SK-N-SH (cell line): ENCODE measurements around the gene F2RL3. TPM values are rescaled to one million over a fixed set of nuclear protein-coding genes. Genes with fewer than 3 reads are reported as not detected.

Experiments
- CTCF ChIA-PET: fragments of 300-600, 350-600 bp; formaldehyde crosslinking; extraction: SDS; loops from one replicate; lab custom pipeline; 2021; lab: Yijun Ruan, JAX
- POLR2A ChIA-PET: fragments of 350-600 bp; sonication (Branson Sonifier 250); formaldehyde crosslinking; extraction: SDS; loops from one replicate; lab custom pipeline; 2020; ENCODE audit warnings: antibody characterized with exemption, inconsistent platforms; lab: Yijun Ruan, JAX
- DNase-seq: peaks from one replicate; pipeline ENCODE4 v3.0.0; 2012
- H2AFZ ChIP-seq: fragments of 200-600 bp; sonication (generic); 2 replicates; pipeline ENCODE4 v1.8.1; 2016; ENCODE audit warnings: antibody characterized with exemption, mild to moderate bottlenecking, low read depth
- H3F3A ChIP-seq: fragments of 200-600 bp; sonication (generic); replicated peaks from 2 replicates; pipeline ENCODE3; 2016; ENCODE audit warnings: antibody characterized with exemption, mild to moderate bottlenecking; ENCODE audit not compliant: insufficient read depth
- H3K27ac ChIP-seq, 2 experiments: fragments of 200-500 bp in 1 of 2; fragments of 200-600 bp in 1 of 2; sonication (Bioruptor generic) in 1 of 2; sonication (generic), shearing (Covaris generic) in 1 of 2; 2 replicates each; pipeline versions ENCODE4 v1.5.1 to v1.6.1; 2014 to 2016; ENCODE audit warnings: low read depth in 2 of 2, inconsistent platforms in 1 of 2, low read length in 1 of 2, mild to moderate bottlenecking in 1 of 2, mixed read lengths in 1 of 2
- H3K27me3 ChIP-seq: fragments of 200-600 bp; sonication (generic), shearing (Covaris generic); 2 replicates; pipeline ENCODE4 v1.6.1; 2016; ENCODE audit warnings: mixed run types; ENCODE audit not compliant: insufficient read depth
- H3K36me3 ChIP-seq, 2 experiments: fragments of 200-500 bp in 1 of 2; fragments of 200-600 bp in 1 of 2; sonication (Bioruptor generic) in 1 of 2; sonication (generic) in 1 of 2; replicated peaks in 1 of 2; 2 replicates each; pipeline versions ENCODE3 to v1.5.1; 2014 to 2016; ENCODE audit warnings: low read length in 1 of 2, mild to moderate bottlenecking in 1 of 2; ENCODE audit not compliant: insufficient read depth in 2 of 2, control insufficient read depth in 1 of 2
- H3K4me1 ChIP-seq, 2 experiments: fragments of 200-500 bp in 1 of 2; fragments of 200-600 bp in 1 of 2; sonication (Bioruptor generic) in 1 of 2; sonication (generic), shearing (Covaris generic) in 1 of 2; 2 replicates each; pipeline versions ENCODE4 v1.5.1 to v1.6.1; 2014 to 2016; ENCODE audit warnings: low read depth in 1 of 2, low read length in 1 of 2, mixed run types in 1 of 2; ENCODE audit not compliant: insufficient read depth in 2 of 2, control insufficient read depth in 1 of 2
- H3K4me2 ChIP-seq: fragments of 200-600 bp; sonication (generic), shearing (Covaris generic); 2 replicates; pipeline ENCODE4 v1.6.1; 2017; ENCODE audit warnings: mixed run types
- H3K4me3 ChIP-seq, 2 experiments: fragments of 200-500 bp in 1 of 2; fragments of 200-600 bp in 1 of 2; sonication (Bioruptor generic) in 1 of 2; sonication (generic), shearing (Covaris generic) in 1 of 2; 2 replicates each; pipeline versions ENCODE4 v1.5.1 to v1.8.1; 2014 to 2016; ENCODE audit warnings: low read depth in 2 of 2, inconsistent platforms in 1 of 2, low read length in 1 of 2, mild to moderate bottlenecking in 1 of 2, mixed read lengths in 1 of 2, moderate library complexity in 1 of 2
- H3K79me2 ChIP-seq: fragments of 200-600 bp; sonication (generic); 2 replicates; pipeline ENCODE4 v1.8.1; 2017; ENCODE audit warnings: mild to moderate bottlenecking; ENCODE audit not compliant: insufficient read depth
- H3K9ac ChIP-seq: fragments of 200-600 bp; sonication (generic); 2 replicates; pipeline ENCODE4 v1.6.1; 2017; ENCODE audit warnings: mixed run types
- H3K9me2 ChIP-seq: fragments of 200-600 bp; sonication (generic); 2 replicates; pipeline ENCODE4 v1.6.1; 2017; ENCODE audit warnings: mixed run types
- H3K9me3 ChIP-seq: fragments of 200-600 bp; sonication (generic); 2 replicates; pipeline ENCODE4 v1.6.1; 2017; ENCODE audit warnings: mixed run types, mild to moderate bottlenecking, moderate library complexity
- H4K20me1 ChIP-seq: fragments of 200-600 bp; sonication (generic); 2 replicates; pipeline ENCODE4 v1.6.1; 2017; ENCODE audit warnings: mild to moderate bottlenecking, mixed run types; ENCODE audit not compliant: insufficient read depth
- CHD2 ChIP-seq: fragments of 150-350 bp; IDR thresholded peaks from 2 replicates; pipeline ENCODE4 v1.6.1; 2018; ENCODE audit warnings: low read length; ENCODE audit not compliant: partially characterized antibody
- ELF1 ChIP-seq: IDR thresholded peaks from 2 replicates; pipeline ENCODE4 v1.4.0; 2012
- FOXJ3 ChIP-seq: sonication (generic); formaldehyde crosslinking; IDR thresholded peaks from 2 replicates; pipeline ENCODE4 v1.5.1; 2020; ENCODE audit warnings: mild to moderate bottlenecking, missing genetic modification reagents
- GABPA ChIP-seq: IDR thresholded peaks from 2 replicates; pipeline ENCODE4 v1.4.0; 2012; ENCODE audit warnings: low read depth, mild to moderate bottlenecking
- GATA2 ChIP-seq: sonication (generic); formaldehyde crosslinking; IDR thresholded peaks from 2 replicates; pipeline ENCODE4 v1.5.0; 2020; ENCODE audit warnings: mild to moderate bottlenecking, missing genetic modification reagents
- JUND ChIP-seq: IDR thresholded peaks from 2 replicates; pipeline ENCODE4 v1.4.0; 2012
- NRF1 ChIP-seq: IDR thresholded peaks from 2 replicates; pipeline ENCODE4 v1.6.1; 2012; ENCODE audit warnings: low read depth, mild to moderate bottlenecking, low read length
- POLR2AphosphoS5 ChIP-seq: IDR thresholded peaks from 2 replicates; pipeline ENCODE4 v1.6.1; 2012; ENCODE audit warnings: low read depth, low read length
- RAD21 ChIP-seq: IDR thresholded peaks from 2 replicates; pipeline ENCODE4 v1.6.1; 2012; ENCODE audit warnings: mild to moderate bottlenecking, low read length
- RFX5 ChIP-seq: IDR thresholded peaks from 2 replicates; pipeline ENCODE4 v1.6.1; 2012; ENCODE audit warnings: mild to moderate bottlenecking, improper control_type of control experiment, low read length
- RXRA ChIP-seq: IDR thresholded peaks from 2 replicates; pipeline ENCODE4 v1.4.0; 2012; ENCODE audit warnings: low read depth, mild to moderate bottlenecking, borderline replicate concordance
- SIN3A ChIP-seq: IDR thresholded peaks from 2 replicates; pipeline ENCODE4 v1.6.1; 2012; ENCODE audit warnings: low read depth, mild to moderate bottlenecking, low read length, moderate library complexity, borderline replicate concordance
- SMC3 ChIP-seq: IDR thresholded peaks from 2 replicates; pipeline ENCODE4 v1.6.1; 2012; ENCODE audit warnings: low read depth, low read length, improper control_type of control experiment
- TEAD4 ChIP-seq: IDR thresholded peaks from 2 replicates; pipeline ENCODE4 v1.4.0; 2012; ENCODE audit warnings: mild to moderate bottlenecking, borderline replicate concordance; ENCODE audit not compliant: insufficient read depth
- YY1 ChIP-seq: IDR thresholded peaks from 2 replicates; pipeline ENCODE4 v1.4.0; 2012; ENCODE audit warnings: low read depth, mild to moderate bottlenecking
- WGBS: methylation state at CpG from one replicate; pipeline ENCODE4 v1.1.6; 2017; ENCODE audit warnings: low lambda C conversion rate; 5-methylcytosine and 5-hydroxymethylcytosine counted together
- polyA plus RNA-seq, 3 experiments: library from polyadenylated mRNA; depleted of rRNA; stranded (reverse); fragments of >200 nt; gene quantifications; 2 replicates each; pipeline ENCODE4 v1.2.3, GENCODE V29; 2012
- TF ChIP-seq, protein P1 (sequence below): IDR thresholded peaks from 2 replicates; pipeline ENCODE4 v1.6.1; 2012; ENCODE audit warnings: mild to moderate bottlenecking, low read depth, low read length, moderate library complexity
- TF ChIP-seq, protein P2 (sequence below): IDR thresholded peaks from 2 replicates; pipeline ENCODE4 v1.4.0; 2012; ENCODE audit warnings: low read depth, borderline replicate concordance
- TF ChIP-seq, protein P3 (sequence below): IDR thresholded peaks from 2 replicates; pipeline ENCODE4; 2012

F2RL3 gene
- polyA plus RNA-seq, 1 of the 3 experiments (the other 2 are of a cell fraction), result not detected

DNA sequence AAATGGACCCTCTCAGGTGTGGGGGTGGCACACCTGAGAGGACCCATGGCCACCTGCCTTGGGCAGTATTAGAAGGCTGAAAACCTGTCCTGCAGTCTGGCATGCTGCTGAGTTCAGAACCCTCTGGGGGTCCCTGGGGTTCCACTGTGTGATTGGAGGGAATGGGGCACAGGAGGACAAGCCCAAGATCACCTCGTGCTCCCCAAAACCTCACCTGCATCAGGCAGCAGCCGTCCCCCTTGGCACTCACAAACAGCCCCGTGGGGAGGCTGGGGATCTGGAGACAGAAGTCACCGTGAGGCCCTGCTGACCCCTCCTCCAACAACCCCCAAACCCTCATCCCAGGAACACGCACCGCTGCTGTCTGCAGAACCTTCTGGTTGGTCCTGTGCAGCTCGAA lies 14.5 kb downstream of the F2RL3 start:
- 67% methylated on average over 3 of the region's 7 CpGs for WGBS
- Histone ChIP-seq H3F3A (no peaks in the 10 kb centered on the region), H2AFZ (no peak overlapping the region), H3K36me3 (no peaks in the 10 kb centered on the region)
- CTCF ChIA-PET, result no interaction called here
- no peak for TF ChIP-seq JUND
- TF ChIP-seq SIN3A, result no peak
- TF ChIP-seq, protein P1, sequence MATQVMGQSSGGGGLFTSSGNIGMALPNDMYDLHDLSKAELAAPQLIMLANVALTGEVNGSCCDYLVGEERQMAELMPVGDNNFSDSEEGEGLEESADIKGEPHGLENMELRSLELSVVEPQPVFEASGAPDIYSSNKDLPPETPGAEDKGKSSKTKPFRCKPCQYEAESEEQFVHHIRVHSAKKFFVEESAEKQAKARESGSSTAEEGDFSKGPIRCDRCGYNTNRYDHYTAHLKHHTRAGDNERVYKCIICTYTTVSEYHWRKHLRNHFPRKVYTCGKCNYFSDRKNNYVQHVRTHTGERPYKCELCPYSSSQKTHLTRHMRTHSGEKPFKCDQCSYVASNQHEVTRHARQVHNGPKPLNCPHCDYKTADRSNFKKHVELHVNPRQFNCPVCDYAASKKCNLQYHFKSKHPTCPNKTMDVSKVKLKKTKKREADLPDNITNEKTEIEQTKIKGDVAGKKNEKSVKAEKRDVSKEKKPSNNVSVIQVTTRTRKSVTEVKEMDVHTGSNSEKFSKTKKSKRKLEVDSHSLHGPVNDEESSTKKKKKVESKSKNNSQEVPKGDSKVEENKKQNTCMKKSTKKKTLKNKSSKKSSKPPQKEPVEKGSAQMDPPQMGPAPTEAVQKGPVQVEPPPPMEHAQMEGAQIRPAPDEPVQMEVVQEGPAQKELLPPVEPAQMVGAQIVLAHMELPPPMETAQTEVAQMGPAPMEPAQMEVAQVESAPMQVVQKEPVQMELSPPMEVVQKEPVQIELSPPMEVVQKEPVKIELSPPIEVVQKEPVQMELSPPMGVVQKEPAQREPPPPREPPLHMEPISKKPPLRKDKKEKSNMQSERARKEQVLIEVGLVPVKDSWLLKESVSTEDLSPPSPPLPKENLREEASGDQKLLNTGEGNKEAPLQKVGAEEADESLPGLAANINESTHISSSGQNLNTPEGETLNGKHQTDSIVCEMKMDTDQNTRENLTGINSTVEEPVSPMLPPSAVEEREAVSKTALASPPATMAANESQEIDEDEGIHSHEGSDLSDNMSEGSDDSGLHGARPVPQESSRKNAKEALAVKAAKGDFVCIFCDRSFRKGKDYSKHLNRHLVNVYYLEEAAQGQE, result no peak
- no peak for TF ChIP-seq RAD21
- TF ChIP-seq, protein P2, sequence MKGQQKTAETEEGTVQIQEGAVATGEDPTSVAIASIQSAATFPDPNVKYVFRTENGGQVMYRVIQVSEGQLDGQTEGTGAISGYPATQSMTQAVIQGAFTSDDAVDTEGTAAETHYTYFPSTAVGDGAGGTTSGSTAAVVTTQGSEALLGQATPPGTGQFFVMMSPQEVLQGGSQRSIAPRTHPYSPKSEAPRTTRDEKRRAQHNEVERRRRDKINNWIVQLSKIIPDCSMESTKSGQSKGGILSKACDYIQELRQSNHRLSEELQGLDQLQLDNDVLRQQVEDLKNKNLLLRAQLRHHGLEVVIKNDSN, result no peak
- TF ChIP-seq RXRA, result no peak
- no peak for TF ChIP-seq FOXJ3 (CRISPR knock-in tag)
- TF ChIP-seq, protein P3, sequence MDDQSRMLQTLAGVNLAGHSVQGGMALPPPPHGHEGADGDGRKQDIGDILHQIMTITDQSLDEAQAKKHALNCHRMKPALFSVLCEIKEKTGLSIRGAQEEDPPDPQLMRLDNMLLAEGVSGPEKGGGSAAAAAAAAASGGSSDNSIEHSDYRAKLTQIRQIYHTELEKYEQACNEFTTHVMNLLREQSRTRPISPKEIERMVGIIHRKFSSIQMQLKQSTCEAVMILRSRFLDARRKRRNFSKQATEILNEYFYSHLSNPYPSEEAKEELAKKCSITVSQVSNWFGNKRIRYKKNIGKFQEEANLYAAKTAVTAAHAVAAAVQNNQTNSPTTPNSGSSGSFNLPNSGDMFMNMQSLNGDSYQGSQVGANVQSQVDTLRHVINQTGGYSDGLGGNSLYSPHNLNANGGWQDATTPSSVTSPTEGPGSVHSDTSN, result no peak
- no peak for TF ChIP-seq YY1
- no peak for TF ChIP-seq NRF1
- TF ChIP-seq SMC3, result no peak
- TF ChIP-seq TEAD4, result no peak
- no peak for TF ChIP-seq POLR2AphosphoS5
- no peak for TF ChIP-seq ELF1
- TF ChIP-seq, all 33 proteins: peak for 0
- H3K4me2 ChIP-seq, result no peak overlapping the region
- no peaks in the 10 kb centered on the region for H4K20me1 ChIP-seq
- H3K9ac ChIP-seq, result no peak overlapping the region
- no peak for DNase-seq
- no peaks in the 10 kb centered on the region for H3K79me2 ChIP-seq
- H3K27ac ChIP-seq, result no peak overlapping the region
- POLR2A ChIA-PET, result no interaction called here
- H3K27me3 ChIP-seq, result peaks cover 12% of the 10 kb centered on the region; the same call in 1 of the 2 replicates
- H3K9me3 ChIP-seq, result no peaks in the 10 kb centered on the region
- H3K9me2 ChIP-seq, result no peaks in the 10 kb centered on the region
- no peak overlapping the region for H3K4me3 ChIP-seq
- no peaks in the 10 kb centered on the region for H3K4me1 ChIP-seq

DNA sequence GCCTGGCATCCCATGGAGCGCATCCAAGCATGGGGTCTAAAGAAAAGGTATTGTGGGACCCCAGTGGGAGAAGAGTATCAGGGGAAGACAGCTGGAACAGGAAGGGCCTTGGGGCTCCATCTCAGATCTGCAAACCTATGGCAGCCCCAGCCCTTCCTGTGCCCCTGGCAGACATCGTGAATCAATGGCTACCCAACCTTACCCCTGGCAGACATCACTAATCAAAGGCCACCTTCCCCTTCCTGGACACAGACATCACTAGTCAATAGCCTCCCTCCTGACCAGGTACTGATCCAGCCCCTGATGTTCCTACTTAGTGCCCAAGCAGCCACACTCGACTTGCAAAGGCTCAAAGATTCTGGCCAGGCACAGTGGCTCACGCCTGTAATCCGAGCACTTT lies 15.8 kb downstream of the F2RL3 start:
- Histone ChIP-seq H3K27me3 (peaks cover 12% of the 10 kb centered on the region; the same call in 1 of the 2 replicates), H3K9me3 (no peaks in the 10 kb centered on the region), H3K4me2 (no peak overlapping the region), H3K27ac (no peak overlapping the region), H3K4me1 (no peaks in the 10 kb centered on the region), H3K79me2 (no peaks in the 10 kb centered on the region), H4K20me1 (no peaks in the 10 kb centered on the region), H2AFZ (no peak overlapping the region), H3F3A (no peaks in the 10 kb centered on the region), H3K9ac (no peak overlapping the region), H3K4me3 (no peak overlapping the region), H3K9me2 (no peaks in the 10 kb centered on the region), H3K36me3 (no peaks in the 10 kb centered on the region)
- POLR2A ChIA-PET, result no interaction called here
- DNase-seq, result no peak
- 21% methylated on average over 5 of the region's 5 CpGs for WGBS
- CTCF ChIA-PET, result no interaction called here
- TF ChIP-seq, protein P3, result no peak
- TF ChIP-seq ELF1 (no peak), RAD21 (no peak), RFX5 (no peak), GATA2 (CRISPR knock-in tag) (no peak), SMC3 (no peak), CHD2 (no peak), TEAD4 (no peak), GABPA (no peak)
- TF ChIP-seq, protein P1, result no peak
